Inflammatory macrophage treated with lipopolysaccharide for 1 hour (primary cell): ENCODE results near the gene ING3.
A peak's percentile ranks its signal among the peaks of the same experiment; 100 is the strongest.
"Not testable (repeated sequence)": the region's sequence is repeated elsewhere in the genome, so short reads cannot be mapped to it uniquely, and the experiment has no call there.

Source experiments
- DNase-seq, 2 donors: peaks; one replicate each; pipeline ENCODE4 v3.0.0-alpha.2; 2020 to 2022

Gene ING3

DNA sequence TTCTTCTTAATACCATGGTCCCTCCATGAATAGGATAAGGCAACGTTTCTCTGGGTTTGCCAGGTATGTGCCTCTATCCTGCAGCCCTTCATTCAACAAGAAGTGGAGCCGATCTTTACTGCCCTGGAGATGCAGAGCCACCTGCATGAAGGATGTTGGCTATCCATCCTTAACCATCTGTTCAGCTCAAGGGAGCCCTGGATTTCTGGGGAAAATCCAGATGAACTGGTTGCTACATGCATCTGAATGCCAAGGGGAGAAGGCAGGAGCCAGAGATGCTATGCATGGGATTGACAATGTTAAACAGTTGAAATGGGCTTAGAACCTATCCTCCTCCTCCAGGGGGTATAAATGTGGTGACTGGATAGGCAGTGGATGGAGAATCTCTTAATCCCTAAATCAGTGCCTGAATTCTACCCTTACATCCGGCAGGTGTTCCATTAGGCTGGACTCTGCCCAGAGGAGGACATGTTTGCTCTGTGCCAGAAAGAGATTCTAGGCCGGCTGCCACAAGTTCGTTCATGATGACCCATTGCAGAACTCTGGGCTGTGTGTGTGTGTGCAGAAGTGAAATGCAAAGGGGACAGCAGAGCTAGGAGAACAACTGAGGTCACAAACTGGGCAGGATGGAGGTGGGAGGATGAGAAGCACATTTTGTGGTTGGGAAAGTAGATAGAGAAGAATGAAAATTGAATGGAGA lies 53.6 kb downstream of the ING3 start:
- no peak for DNase-seq

GRCh38 chr7:121005058-121005457 lies 54.5 kb downstream of the ING3 start:
- not testable (repeated sequence) for DNase-seq

GRCh38 chr7:121005996-121006584 lies 55.5 kb downstream of the ING3 start:
- DNase-seq: no peak

DNA sequence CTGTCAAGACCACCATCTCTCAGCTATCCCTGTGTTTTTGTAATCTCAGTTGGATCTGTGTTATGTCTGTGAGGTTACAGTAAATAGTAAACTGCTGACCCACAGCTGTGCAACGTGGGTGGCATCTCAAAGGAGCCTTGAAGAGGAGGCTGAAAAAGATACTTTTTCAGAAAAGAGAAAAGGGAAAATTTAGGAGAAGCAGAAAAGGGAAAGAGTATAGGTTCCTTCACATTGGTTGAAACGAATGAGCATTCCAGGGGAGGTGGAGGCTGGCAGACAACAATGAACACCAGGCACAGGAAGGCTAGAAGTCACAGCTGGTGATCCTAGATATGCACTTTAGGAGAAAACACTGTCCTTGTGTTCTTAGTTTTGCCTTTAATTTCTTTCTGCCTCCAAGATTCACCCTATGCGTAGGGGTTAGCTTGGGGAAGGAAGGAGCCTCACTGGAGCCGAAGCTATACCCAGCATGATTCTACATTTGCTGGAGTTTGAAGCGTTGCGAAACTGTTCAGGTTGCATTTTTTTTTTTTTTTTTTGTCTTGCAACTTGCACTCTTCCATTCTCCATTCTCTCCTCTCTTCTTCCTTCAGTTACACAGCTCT lies 56.2 kb downstream of the ING3 start:
- DNase-seq: no peak

DNA sequence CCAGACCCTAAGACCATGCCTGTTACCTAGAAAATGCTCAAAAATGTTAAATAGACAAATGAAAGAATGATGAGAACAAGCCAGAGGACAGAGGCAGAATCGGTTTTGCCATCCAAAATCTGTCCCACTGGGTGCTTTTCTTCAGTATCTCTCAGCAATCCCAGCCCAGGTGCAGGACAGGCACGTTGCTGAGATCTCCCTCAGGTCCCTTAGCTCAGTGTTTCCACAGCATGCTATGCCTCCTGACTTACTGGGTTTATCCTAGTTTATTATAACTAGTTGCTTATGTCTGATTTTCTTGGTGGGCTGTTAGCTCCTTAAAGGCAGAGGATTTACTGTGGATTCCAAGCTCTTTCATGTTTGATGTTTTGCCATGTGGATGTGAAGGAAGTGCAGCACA lies 58.2 kb downstream of the ING3 start:
- DNase-seq: no peak

GRCh38 chr7:121011401-121011800 lies 60.8 kb downstream of the ING3 start:
- DNase-seq: no peak

DNA sequence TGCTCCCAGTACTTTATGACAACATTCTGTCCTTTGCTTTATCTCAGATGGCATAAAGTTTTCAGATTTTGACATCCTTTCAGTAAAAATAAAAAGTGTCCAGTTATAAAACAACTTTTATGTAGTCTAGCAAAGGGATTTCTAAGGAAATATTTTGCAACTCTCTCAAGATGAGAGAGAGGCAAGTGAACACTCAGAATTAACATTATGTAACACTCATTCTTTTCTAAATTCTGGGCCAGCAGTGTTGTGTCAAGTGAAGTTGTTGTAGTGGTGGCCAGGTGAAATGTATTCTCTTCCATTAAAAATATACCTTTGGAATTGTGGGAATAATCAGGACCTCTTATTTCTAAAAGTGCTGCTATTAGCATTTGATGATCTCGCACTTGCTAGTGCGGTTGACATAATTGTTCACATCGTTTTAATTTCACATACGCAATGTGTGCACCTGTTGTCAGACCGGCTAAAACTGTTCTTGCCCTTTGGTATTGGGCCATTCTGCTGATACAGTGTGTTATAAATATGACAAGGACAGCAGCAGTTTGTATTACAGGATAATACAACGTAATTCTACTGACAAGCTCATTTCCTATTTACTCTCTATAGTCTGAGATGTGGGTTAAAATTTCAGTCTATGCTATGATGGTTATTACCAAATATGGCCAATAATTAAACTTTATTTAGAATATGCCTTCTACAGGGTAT lies 61.7 kb downstream of the ING3 start:
- no peak for DNase-seq

DNA sequence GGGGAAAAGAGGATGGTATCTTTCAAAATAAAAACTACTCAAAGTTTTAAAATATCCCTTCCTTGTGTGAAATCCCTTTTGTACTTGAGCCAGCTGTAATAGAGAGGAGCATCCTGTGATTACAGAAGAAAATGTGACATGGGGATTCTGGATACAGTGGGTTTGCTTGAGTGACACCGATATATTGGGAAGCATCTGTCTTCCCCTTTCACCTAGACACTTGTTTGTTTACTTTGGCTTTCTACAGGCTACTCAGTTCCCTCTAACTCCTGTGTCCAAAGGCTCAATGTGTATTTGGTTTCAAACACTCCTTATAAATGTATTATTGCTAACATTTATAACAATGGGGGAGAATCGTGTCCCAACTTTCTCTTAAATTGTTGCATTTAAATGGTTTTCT lies 62.3 kb downstream of the ING3 start:
- no peak for DNase-seq

- no peak for DNase-seq
Measured at GRCh38 chr7:121015560-121015959, 65.0 kb downstream of the ING3 start.

DNA sequence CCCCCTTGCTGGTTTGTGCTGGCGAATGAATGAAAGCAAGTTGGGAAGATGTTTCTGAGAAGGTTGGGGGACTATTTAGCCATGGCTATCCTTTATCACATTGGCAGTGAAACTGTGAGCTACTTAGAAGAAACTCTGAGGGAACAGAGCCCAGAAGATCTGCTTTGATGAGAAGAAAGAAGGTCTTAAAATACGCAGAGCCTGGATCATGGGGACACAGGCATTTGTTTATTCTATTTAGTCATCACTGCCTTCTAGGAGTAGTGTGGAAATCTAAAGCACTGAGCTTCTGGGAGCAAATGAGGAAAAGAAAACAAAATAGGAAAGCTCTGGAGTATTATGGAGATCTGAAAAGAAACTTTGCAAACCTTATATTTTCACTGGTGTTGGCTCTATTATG lies 66.4 kb downstream of the ING3 start:
- no peak for DNase-seq

- DNase-seq: no peak
Measured at GRCh38 chr7:121017586-121017985, 67.0 kb downstream of the ING3 start.

GRCh38 chr7:121019018-121019417 lies 68.4 kb downstream of the ING3 start:
- DNase-seq: peak; percentile 91 to 94

DNA sequence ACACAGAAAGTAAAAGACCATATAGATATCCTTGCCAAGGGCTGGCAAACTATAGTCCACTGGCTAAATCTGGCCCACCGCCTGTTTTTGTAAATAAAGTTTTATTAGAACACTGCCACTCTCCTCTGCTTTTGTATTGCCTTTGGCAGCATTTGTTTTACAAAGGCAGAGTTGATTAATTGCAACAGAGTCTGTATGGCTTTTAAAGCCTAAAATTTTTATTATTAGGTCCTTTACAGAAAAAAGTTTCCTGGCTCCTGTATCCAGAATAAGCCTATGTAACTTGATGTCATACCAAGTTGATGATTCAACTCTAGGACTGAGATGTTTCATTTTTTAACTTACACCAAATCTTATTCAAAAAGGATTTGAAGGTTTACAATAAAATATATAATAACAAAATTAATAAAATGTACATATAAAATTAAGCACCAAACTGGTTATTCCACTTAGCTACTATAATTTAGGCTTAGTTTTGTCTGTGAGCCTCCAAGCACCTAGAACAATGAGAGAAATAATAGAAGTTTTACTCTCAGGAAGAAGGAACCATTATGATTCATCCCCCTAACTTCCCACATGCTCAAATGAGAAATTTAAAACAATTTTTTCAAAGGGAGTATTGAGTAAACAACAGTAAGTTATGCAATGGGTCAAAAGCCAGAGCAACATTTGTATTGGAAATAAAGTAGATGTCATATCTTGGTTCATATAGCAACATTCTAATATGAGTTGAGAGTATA lies 69.8 kb downstream of the ING3 start:
- DNase-seq: peak; percentile 91 to 92

- no peak for DNase-seq
Measured at GRCh38 chr7:121020989-121021969, 70.7 kb downstream of the ING3 start.

DNA sequence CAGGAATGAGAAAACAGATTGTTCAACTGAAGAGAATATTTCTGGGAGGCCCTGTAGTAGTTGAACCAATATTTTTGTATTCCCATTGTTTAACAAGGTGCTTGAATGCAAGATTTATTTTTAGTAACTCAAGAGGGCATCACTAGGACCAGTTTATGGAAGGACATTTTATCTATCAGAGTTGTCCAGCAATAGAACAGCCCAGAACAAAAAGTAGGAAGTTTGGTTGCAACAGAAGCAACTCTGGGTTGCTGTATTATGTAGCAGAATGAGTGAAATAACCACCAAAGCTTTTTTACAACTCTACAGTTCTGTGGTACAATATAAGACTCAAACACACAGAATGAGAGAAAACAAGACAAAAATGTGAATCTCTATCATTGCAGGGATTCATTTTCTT lies 72.6 kb downstream of the ING3 start:
- DNase-seq: peak; percentile 37 to 57

GRCh38 chr7:121023683-121024511 lies 73.3 kb downstream of the ING3 start:
- no peak for DNase-seq

GRCh38 chr7:121024611-121025010 lies 74.0 kb downstream of the ING3 start:
- no peak for DNase-seq

- DNase-seq: no peak
Measured at GRCh38 chr7:121026159-121026558, 75.6 kb downstream of the ING3 start.

- DNase-seq: no peak
Measured at GRCh38 chr7:121026577-121027111, 76.1 kb downstream of the ING3 start.
